Measurements from ENCODE around the gene PLD5.
"Not testable (repeated sequence)": the region's sequence is repeated elsewhere in the genome, so short reads cannot be mapped to it uniquely, and the experiment has no call there.

PLD5 gene

GRCh38 chr1:242240077-242240476 lies 284.4 kb downstream of the PLD5 start:
- DNase-seq (ENCODE audit: insufficient read length, low spot score) = no peak
- no peak for TF ChIP-seq POLR2A (IDR thresholded peaks at IDR 0.05; ENCODE audit: low read depth, low read length)
- no peak for FAIRE-seq

GRCh38 chr1:242239398-242239797 lies 285.1 kb downstream of the PLD5 start:
- TF ChIP-seq POLR2A (IDR thresholded peaks at IDR 0.05; ENCODE audit: low read depth, low read length) = no peak
- no peak for FAIRE-seq
- no peak for DNase-seq (ENCODE audit: insufficient read length, low spot score)

GRCh38 chr1:242237051-242237450 lies 287.4 kb downstream of the PLD5 start:
- TF ChIP-seq POLR2A (IDR thresholded peaks at IDR 0.05; ENCODE audit: low read depth, low read length) = no peak
- FAIRE-seq = no peak
- no peak for DNase-seq (ENCODE audit: insufficient read length, low spot score)

GRCh38 chr1:242228991-242229390 lies 295.5 kb downstream of the PLD5 start:
- DNase-seq (ENCODE audit: insufficient read length, low spot score) = no peak
- FAIRE-seq = no peak
- no peak for TF ChIP-seq POLR2A (IDR thresholded peaks at IDR 0.05; ENCODE audit: low read depth, low read length)

GRCh38 chr1:242225767-242226573 lies 298.5 kb downstream of the PLD5 start:
- TF ChIP-seq POLR2A (IDR thresholded peaks at IDR 0.05; ENCODE audit: low read depth, low read length) = no peak
- DNase-seq (ENCODE audit: insufficient read length, low spot score) (no peak), FAIRE-seq (no peak)

GRCh38 chr1:242224878-242225766 lies 299.4 kb downstream of the PLD5 start:
- not testable (repeated sequence) for DNase-seq (ENCODE audit: insufficient read length, low spot score); FAIRE-seq

GRCh38 chr1:242224461-242224860 lies 300.0 kb downstream of the PLD5 start:
- FAIRE-seq (no peak), DNase-seq (ENCODE audit: insufficient read length, low spot score) (no peak)
- TF ChIP-seq POLR2A (IDR thresholded peaks at IDR 0.05; ENCODE audit: low read depth, low read length) = no peak

GRCh38 chr1:242219905-242220304 lies 304.6 kb downstream of the PLD5 start:
- FAIRE-seq = no peak
- no peak for DNase-seq (ENCODE audit: insufficient read length, low spot score)
- no peak for TF ChIP-seq POLR2A (IDR thresholded peaks at IDR 0.05; ENCODE audit: low read depth, low read length)

- no peak for FAIRE-seq
Measured at GRCh38 chr1:242219298-242219901, 305.1 kb downstream of the PLD5 start.

GRCh38 chr1:242216368-242216767 lies 308.1 kb downstream of the PLD5 start:
- FAIRE-seq = no peak
- DNase-seq (ENCODE audit: insufficient read length, low spot score) = no peak
- no peak for TF ChIP-seq POLR2A (IDR thresholded peaks at IDR 0.05; ENCODE audit: low read depth, low read length)

More at GRCh38 chr1:242219298-242219901, 305.1 kb downstream of the PLD5 start:
- no peak for DNase-seq (ENCODE audit: insufficient read length, low spot score)
- no peak for TF ChIP-seq POLR2A (IDR thresholded peaks at IDR 0.05; ENCODE audit: low read depth, low read length)

GRCh38 chr1:242214455-242214854 lies 310.0 kb downstream of the PLD5 start:
- DNase-seq (ENCODE audit: insufficient read length, low spot score); FAIRE-seq: not testable (repeated sequence)

- FAIRE-seq; DNase-seq (ENCODE audit: insufficient read length, low spot score): not testable (repeated sequence)
Measured at GRCh38 chr1:242212961-242213360, 311.5 kb downstream of the PLD5 start.

- FAIRE-seq (no peak), DNase-seq (ENCODE audit: insufficient read length, low spot score) (no peak)
- TF ChIP-seq POLR2A (IDR thresholded peaks at IDR 0.05; ENCODE audit: low read depth, low read length) = no peak
Measured at GRCh38 chr1:242212401-242212800, 312.1 kb downstream of the PLD5 start.

GRCh38 chr1:242211254-242212022 lies 313.1 kb downstream of the PLD5 start:
- no peak for FAIRE-seq
- no peak for DNase-seq (ENCODE audit: insufficient read length, low spot score)
- no peak for TF ChIP-seq POLR2A (IDR thresholded peaks at IDR 0.05; ENCODE audit: low read depth, low read length)

- FAIRE-seq; DNase-seq (ENCODE audit: insufficient read length, low spot score): not testable (repeated sequence)
Measured at GRCh38 chr1:242210316-242210715, 314.2 kb downstream of the PLD5 start.

Measured in H54 (cell line).